Measurements from ENCODE around the gene LIMK1.

LIMK1 gene

DNA sequence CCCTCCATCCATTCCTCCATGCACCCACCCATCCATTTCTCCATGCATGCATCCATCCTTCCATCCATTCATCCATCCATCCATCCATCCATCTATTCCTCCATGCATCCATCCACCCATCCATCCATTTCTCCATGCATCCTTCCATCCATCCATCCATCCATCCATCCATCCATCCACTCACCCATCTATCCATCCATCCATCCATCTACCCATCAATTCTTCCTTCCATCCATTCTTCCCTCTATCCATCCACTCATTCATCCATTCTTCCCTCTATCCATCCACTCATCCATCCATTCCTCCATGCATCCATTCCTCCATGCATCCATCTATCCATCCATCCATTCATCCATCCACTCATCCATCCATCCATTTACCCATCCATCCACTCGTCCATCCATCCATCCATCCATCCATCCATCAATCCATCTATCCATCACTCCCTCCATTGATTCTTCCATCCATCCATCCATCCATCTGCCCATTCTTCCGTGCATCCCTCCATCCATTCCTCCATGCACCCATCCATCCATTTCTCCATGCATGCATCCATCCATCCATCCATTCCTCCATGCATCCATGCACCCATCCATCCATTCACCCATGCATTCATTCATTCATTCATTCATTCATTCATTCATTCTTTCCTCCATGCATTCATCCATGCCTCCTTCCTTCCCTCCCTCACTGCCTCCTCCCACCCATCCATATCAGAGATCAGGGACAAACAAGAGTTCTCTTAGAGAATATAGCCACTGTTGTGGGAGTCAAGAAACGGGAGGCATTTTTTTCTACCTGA lies 33.4 kb upstream of the LIMK1 start:
- TF ChIP-seq, protein P1, sequence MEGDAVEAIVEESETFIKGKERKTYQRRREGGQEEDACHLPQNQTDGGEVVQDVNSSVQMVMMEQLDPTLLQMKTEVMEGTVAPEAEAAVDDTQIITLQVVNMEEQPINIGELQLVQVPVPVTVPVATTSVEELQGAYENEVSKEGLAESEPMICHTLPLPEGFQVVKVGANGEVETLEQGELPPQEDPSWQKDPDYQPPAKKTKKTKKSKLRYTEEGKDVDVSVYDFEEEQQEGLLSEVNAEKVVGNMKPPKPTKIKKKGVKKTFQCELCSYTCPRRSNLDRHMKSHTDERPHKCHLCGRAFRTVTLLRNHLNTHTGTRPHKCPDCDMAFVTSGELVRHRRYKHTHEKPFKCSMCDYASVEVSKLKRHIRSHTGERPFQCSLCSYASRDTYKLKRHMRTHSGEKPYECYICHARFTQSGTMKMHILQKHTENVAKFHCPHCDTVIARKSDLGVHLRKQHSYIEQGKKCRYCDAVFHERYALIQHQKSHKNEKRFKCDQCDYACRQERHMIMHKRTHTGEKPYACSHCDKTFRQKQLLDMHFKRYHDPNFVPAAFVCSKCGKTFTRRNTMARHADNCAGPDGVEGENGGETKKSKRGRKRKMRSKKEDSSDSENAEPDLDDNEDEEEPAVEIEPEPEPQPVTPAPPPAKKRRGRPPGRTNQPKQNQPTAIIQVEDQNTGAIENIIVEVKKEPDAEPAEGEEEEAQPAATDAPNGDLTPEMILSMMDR (IDR thresholded peaks at IDR 0.05; ENCODE audit: low read depth, low read length) = no peak
- in situ Hi-C loops (cut with HindIII; ENCODE audit: low sequenced_read_pairs) = no loop called here
- no peak for DNase-seq (ENCODE audit: low read depth, low spot score)
- H3K4me3 ChIP-seq (ENCODE audit: low read depth, low read length) = no peak overlapping the region

DNA sequence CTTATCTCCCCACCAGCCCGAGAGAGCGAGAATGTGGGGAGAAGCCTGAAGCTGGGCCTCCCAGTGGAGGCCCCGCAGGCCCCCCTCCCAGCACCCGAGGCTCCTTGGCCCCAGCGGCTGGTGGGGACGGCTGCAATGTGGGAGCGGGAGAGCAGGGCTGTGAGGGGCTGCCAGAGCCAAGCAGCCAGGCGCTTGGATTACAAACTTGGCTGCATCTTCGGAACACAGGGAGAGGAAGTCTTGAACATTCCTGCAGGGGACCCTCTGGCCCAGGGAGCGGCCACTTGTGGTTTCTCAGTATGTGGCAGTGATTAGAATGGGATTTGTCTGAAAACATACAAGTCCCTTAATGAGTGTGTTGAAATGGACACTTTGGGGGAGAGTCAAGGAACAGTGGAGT lies 32.4 kb upstream of the LIMK1 start:
- no peak overlapping the region for H3K4me3 ChIP-seq (ENCODE audit: low read depth, low read length)
- TF ChIP-seq, protein P1 (IDR thresholded peaks at IDR 0.05; ENCODE audit: low read depth, low read length) = no peak
- in situ Hi-C loops (cut with HindIII; ENCODE audit: low sequenced_read_pairs) = no loop called here
- peak; percentile 29 for DNase-seq (ENCODE audit: low read depth, low spot score)

DNA sequence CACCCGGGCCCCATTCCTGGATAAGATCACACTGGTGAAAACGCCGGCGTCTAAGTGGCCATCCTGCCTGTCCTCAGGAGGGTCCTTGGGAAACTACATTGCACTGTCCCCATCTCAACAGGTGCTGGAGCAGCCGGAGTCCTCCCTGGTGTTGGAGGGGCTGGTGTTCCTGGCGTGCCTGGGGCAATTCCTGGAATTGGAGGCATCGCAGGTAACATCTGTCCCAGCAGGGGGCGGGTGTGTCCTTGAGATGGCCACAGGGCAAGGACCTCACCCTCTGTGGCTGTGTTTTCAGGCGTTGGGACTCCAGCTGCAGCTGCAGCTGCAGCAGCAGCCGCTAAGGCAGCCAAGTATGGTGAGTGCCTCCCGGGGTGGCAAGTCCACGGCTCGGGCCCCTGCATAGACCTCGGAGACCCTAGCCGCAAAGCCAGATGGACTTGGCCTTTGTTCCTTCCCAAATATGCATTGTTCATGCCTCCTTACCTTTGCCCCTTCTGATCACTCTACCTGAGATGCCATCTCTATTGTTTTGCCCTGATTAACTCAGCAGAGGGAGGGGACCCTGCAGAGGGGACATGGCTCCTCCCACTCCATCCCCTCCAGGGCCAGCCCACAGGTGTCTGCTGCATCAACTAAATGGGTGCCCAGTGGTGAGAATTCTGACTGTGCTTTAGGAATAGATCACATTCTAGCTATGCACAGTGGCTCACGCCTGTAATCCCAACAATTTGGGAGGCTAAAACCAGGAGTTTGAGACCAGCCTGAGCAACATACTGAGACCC lies 31.8 kb upstream of the LIMK1 start:
- DNase-seq (ENCODE audit: low read depth, low spot score) = no peak
- H3K4me3 ChIP-seq (ENCODE audit: low read depth, low read length) = no peak overlapping the region
- TF ChIP-seq, protein P1 (IDR thresholded peaks at IDR 0.05; ENCODE audit: low read depth, low read length) = peak; percentile 31
- in situ Hi-C loops (cut with HindIII; ENCODE audit: low sequenced_read_pairs) = no loop called here

DNA sequence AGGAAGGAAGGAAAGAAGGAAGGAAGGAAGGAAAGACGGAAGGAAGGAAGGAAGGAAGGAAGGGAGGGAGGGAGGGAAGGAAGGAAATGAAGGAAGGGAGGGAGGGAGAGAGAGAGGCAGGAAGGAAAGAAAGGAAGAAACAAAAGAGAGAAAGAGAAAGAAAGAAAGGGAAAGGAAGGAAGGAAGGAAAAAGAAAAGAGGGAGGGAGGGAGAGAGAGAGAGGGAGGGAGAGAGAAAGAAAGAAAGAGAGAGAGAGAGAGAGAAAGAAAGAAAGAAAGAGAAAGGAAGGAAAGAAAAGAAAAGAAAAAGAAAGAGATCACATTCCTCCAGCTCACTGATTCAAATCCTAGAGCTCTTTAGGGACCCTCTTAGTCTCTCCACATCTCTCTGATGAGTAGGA lies 31.0 kb upstream of the LIMK1 start:
- in situ Hi-C loops (cut with HindIII; ENCODE audit: low sequenced_read_pairs) = no loop called here
- H3K4me3 ChIP-seq (ENCODE audit: low read depth, low read length) = no peak overlapping the region
- DNase-seq (ENCODE audit: low read depth, low spot score) = no peak
- TF ChIP-seq, protein P1 (IDR thresholded peaks at IDR 0.05; ENCODE audit: low read depth, low read length) = no peak

DNA sequence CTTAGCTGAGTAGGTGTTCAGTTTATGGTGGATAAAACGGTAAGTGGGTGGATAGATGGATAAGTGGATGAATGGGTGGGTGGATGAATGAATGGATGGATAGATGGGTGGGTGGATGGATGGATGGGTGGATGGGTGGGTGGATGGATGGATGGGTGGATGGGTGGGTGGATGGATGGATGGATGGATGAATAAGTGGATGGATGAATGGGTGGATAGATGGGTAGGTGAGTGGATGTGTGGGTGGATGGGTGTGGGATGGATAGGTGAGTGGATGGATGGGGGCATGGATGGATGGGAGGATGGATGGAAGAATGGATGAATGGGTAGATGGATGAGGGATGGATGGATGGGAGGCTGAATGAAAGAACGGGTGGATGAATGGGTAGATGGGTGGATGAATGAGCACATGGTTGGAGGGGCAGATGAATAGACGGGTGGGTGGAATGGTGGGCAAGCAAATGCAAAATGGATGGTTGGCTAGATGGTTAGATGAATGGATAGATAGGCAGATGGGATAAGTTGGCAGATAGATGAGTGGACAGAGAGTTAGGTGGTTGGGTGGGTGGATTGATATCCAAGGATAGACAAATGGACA lies 29.9 kb upstream of the LIMK1 start:
- TF ChIP-seq, protein P1 (IDR thresholded peaks at IDR 0.05; ENCODE audit: low read depth, low read length) = no peak
- no peak overlapping the region for H3K4me3 ChIP-seq (ENCODE audit: low read depth, low read length)
- no peak for DNase-seq (ENCODE audit: low read depth, low spot score)
- in situ Hi-C loops (cut with HindIII; ENCODE audit: low sequenced_read_pairs) = no loop called here

DNA sequence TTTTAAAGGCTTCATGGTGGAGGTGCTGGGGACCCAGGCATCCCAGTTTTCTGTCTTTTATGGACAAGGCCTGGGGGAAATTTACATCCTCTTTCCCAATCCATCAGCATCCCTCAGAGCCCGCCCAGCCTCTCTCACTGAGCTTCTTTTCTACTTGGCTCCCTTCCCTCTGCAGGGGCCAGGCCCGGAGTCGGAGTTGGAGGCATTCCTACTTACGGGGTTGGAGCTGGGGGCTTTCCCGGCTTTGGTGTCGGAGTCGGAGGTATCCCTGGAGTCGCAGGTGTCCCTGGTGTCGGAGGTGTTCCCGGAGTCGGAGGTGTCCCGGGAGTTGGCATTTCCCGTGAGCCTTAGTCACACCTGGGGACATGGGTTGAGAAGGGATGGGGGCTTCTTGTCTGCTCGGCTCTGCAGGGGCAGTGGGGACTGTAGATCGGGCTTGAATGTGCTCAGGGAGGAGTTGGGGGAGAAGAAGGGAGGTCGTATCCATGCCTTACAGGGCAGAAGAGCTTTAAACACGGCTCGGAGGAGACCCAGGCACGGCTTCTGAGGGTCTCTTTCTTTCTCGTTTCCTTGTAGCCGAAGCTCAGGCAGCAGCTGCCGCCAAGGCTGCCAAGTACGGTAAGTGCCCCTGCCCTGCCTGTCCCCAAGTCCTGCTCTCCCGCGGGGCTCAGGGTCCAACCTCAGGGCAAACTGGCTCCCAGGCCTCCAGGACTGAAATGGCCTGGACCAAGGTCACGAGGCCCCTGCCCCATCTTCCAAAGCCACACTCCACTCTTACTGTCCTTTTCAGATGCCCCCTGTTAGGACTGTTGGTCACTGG lies 27.3 kb upstream of the LIMK1 start:
- TF ChIP-seq, protein P1 (IDR thresholded peaks at IDR 0.05; ENCODE audit: low read depth, low read length) = no peak
- DNase-seq (ENCODE audit: low read depth, low spot score) = no peak
- in situ Hi-C loops (cut with HindIII; ENCODE audit: low sequenced_read_pairs) = no loop called here
- no peak overlapping the region for H3K4me3 ChIP-seq (ENCODE audit: low read depth, low read length)

Data from astrocyte of the spinal cord (primary cell).